CD4-positive, alpha-beta T cell treated with Interleukin-21 for 1 hour (primary cell): ENCODE data around the gene CYFIP1.

Experiments used
- DNase-seq: peaks from one replicate; pipeline ENCODE4 v3.0.0-alpha.2; 2020

Gene CYFIP1

GRCh38 chr15:22915866-22916515 lies 64.2 kb downstream of the CYFIP1 start:
- no peak for DNase-seq

- DNase-seq = no peak
Measured at GRCh38 chr15:22913646-22914380, 66.4 kb downstream of the CYFIP1 start.

GRCh38 chr15:22912256-22912655 lies 67.9 kb downstream of the CYFIP1 start:
- DNase-seq = no peak

- no peak for DNase-seq
Measured at GRCh38 chr15:22911306-22911705, 68.9 kb downstream of the CYFIP1 start.

GRCh38 chr15:22908830-22909229 lies 71.3 kb downstream of the CYFIP1 start:
- DNase-seq = no peak

- no peak for DNase-seq
Measured at GRCh38 chr15:22907161-22907950, 72.8 kb downstream of the CYFIP1 start.

GRCh38 chr15:22904736-22905135 lies 75.4 kb downstream of the CYFIP1 start:
- no peak for DNase-seq

GRCh38 chr15:22903961-22904534 lies 76.1 kb downstream of the CYFIP1 start:
- DNase-seq = no peak

- DNase-seq = no peak
Measured at GRCh38 chr15:22903427-22903826, 76.7 kb downstream of the CYFIP1 start.

- no peak for DNase-seq
Measured at GRCh38 chr15:22902981-22903380, 77.2 kb downstream of the CYFIP1 start.

GRCh38 chr15:22902578-22902977 lies 77.6 kb downstream of the CYFIP1 start:
- DNase-seq = no peak

- DNase-seq = no peak
Measured at GRCh38 chr15:22902046-22902445, 78.1 kb downstream of the CYFIP1 start.

GRCh38 chr15:22895465-22896190 lies 84.5 kb downstream of the CYFIP1 start:
- no peak for DNase-seq

- no peak for DNase-seq
Measured at GRCh38 chr15:22893881-22894280, 86.3 kb downstream of the CYFIP1 start.

- DNase-seq = no peak
Measured at GRCh38 chr15:22893081-22893480, 87.1 kb downstream of the CYFIP1 start.

GRCh38 chr15:22892333-22892732 lies 87.8 kb downstream of the CYFIP1 start:
- no peak for DNase-seq

GRCh38 chr15:22891426-22892210 lies 88.5 kb downstream of the CYFIP1 start:
- no peak for DNase-seq

GRCh38 chr15:22890296-22890695 lies 89.9 kb downstream of the CYFIP1 start:
- no peak for DNase-seq

GRCh38 chr15:22889146-22889818 lies 90.9 kb downstream of the CYFIP1 start:
- DNase-seq = no peak

- no peak for DNase-seq
Measured at GRCh38 chr15:22888120-22888859, 91.9 kb downstream of the CYFIP1 start.
